LNCAP (cell line): Measurements from ENCODE around the gene ATP2A3.

Source experiments
- CTCF ChIP-seq: fragments of 450-650 bp; IDR thresholded peaks from 2 replicates; pipeline ENCODE4 v1.5.1; 2017; ENCODE audit warnings: mild to moderate bottlenecking

The ATP2A3 gene

GRCh38 chr17:3954086-3954485, 10.2 kb downstream of the ATP2A3 start:
- TF ChIP-seq CTCF: no peak

- no peak for TF ChIP-seq CTCF
These were observed 10.7 kb downstream of the ATP2A3 start for GRCh38 chr17:3953542-3953941.

- no peak for TF ChIP-seq CTCF
These were observed 12.1 kb downstream of the ATP2A3 start for GRCh38 chr17:3952186-3952585.

GRCh38 chr17:3951420-3951819, 12.8 kb downstream of the ATP2A3 start:
- no peak for TF ChIP-seq CTCF

GRCh38 chr17:3951003-3951402, 13.2 kb downstream of the ATP2A3 start:
- TF ChIP-seq CTCF: no peak

- TF ChIP-seq CTCF: no peak
These were observed 13.7 kb downstream of the ATP2A3 start for GRCh38 chr17:3950584-3950983.

- TF ChIP-seq CTCF: no peak
These were observed 14.8 kb downstream of the ATP2A3 start for GRCh38 chr17:3949418-3949817.

- no peak for TF ChIP-seq CTCF
These were observed 16.9 kb downstream of the ATP2A3 start for GRCh38 chr17:3947318-3947810.
